Measurements from ENCODE around the gene SIDT2.

SIDT2 gene

DNA sequence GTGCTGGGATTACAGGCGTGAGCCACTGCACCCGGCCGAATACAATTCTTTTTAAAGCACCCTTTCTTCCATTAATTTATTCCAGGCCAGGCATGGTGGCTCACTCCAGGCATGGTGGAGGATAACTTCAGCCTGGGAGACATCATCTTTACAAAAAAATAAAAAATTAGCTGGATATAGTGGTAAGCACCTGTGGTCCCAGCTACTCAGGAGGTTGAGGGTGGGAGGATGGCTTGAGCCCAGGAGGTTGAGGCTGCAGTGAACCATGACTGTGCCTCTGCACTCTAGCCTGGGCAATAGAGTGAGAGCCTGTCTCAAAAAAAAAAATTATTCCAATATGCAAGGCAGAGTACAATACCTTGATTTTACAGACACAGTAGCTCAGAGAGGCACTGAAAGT, 32.1 kb downstream of the SIDT2 start:
- DNase-seq (ENCODE audit: low spot score), result no peak
- H3K27ac ChIP-seq, result no peak overlapping the region
- ChIA-PET CTCF (interaction anchor here (3.3 kb wide), 1 partner anchor 16 kb away, joined by 12 read pairs; no protein-coding TSS in a partner anchor), POLR2A (ENCODE audit: low non-redundant PET) (interaction anchor here (0.6 kb wide), 1 partner anchor 64 kb away, joined by 3 read pairs; no protein-coding TSS in a partner anchor)
- TF ChIP-seq, protein P1, sequence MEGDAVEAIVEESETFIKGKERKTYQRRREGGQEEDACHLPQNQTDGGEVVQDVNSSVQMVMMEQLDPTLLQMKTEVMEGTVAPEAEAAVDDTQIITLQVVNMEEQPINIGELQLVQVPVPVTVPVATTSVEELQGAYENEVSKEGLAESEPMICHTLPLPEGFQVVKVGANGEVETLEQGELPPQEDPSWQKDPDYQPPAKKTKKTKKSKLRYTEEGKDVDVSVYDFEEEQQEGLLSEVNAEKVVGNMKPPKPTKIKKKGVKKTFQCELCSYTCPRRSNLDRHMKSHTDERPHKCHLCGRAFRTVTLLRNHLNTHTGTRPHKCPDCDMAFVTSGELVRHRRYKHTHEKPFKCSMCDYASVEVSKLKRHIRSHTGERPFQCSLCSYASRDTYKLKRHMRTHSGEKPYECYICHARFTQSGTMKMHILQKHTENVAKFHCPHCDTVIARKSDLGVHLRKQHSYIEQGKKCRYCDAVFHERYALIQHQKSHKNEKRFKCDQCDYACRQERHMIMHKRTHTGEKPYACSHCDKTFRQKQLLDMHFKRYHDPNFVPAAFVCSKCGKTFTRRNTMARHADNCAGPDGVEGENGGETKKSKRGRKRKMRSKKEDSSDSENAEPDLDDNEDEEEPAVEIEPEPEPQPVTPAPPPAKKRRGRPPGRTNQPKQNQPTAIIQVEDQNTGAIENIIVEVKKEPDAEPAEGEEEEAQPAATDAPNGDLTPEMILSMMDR (conservative IDR thresholded peaks at IDR 0.05; ENCODE audit: low read depth), result no peak

DNA sequence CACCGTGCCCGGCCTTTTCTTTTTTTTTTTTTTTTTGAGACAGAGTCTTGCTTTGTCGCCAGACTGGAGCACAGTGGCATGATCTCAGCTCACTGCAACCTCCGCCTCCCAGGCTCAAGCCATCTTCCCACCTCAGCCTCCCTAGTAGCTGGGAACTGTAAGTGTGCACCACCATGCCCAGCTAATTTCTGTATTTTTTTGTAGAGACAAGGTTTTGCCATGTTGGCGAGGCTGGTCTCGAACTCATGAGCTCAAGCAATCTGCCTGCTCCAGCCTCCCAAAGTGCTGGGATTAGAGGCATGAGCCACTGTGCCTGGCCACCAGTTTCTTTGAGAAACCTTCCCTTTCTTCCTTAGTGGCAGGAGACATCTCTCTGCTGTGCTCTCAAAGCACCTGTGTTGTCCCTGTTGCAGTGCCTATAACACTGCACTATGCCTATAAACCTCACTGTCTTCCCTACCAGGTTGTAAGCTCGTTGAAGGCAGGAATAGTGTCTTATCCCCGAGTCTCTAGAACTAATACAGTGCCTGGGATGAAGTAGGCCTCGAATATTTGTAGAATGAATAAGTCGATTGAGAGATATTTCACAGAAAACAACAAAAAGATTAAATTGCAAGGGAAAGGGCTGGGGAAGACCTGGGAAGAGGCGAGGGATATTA, 34.3 kb downstream of the SIDT2 start:
- no peak overlapping the region for H3K27ac ChIP-seq
- CTCF ChIA-PET, result interaction anchor here (3.3 kb wide), 1 partner anchor 14 kb away, joined by 12 read pairs; no protein-coding TSS in a partner anchor
- POLR2A ChIA-PET (ENCODE audit: low non-redundant PET), result no interaction called here
- DNase-seq (ENCODE audit: low spot score), result no peak
- TF ChIP-seq, protein P1 (conservative IDR thresholded peaks at IDR 0.05; ENCODE audit: low read depth), result no peak

DNA sequence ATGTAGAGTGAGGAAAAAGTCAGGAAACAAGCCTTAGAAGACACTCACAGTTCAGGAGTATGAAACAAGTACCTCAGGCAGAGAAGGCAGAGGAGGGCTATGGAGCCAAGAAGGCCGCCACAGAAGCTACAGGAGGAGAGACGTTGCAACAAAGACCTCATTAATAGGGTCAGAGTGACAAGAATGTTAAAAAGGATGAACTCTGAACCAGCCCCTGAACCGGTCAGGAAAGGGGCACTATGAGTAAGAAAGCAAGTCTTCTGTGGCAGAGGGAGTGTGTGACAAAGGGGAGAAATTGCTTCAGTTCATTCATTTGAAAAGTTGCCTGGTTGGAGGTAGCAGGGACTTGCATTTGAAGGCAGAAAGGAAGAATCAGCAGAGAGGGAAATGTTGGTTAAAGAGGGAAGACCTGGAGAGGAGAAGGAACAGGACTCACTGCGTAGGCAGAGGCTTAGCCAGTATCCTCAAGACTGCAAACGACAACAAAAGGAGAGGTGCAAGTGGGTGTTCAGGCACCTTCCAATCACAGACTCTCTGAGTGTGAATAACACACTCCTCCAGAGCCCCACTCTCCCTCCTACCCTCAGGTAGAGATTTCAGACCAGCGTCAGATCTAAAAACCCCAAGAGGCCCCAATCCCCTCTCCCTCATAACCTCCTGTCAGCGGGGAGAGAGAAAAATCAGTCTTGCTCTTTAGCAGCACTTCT, 36.0 kb downstream of the SIDT2 start:
- TF ChIP-seq, protein P1 (conservative IDR thresholded peaks at IDR 0.05; ENCODE audit: low read depth), result no peak
- ChIA-PET CTCF (interaction anchor here (1.6 kb wide), 1 partner anchor 13 kb away, joined by 4 read pairs; no protein-coding TSS in a partner anchor), POLR2A (ENCODE audit: low non-redundant PET) (no interaction called here)
- H3K27ac ChIP-seq, result no peak overlapping the region
- no peak for DNase-seq (ENCODE audit: low spot score)

DNA sequence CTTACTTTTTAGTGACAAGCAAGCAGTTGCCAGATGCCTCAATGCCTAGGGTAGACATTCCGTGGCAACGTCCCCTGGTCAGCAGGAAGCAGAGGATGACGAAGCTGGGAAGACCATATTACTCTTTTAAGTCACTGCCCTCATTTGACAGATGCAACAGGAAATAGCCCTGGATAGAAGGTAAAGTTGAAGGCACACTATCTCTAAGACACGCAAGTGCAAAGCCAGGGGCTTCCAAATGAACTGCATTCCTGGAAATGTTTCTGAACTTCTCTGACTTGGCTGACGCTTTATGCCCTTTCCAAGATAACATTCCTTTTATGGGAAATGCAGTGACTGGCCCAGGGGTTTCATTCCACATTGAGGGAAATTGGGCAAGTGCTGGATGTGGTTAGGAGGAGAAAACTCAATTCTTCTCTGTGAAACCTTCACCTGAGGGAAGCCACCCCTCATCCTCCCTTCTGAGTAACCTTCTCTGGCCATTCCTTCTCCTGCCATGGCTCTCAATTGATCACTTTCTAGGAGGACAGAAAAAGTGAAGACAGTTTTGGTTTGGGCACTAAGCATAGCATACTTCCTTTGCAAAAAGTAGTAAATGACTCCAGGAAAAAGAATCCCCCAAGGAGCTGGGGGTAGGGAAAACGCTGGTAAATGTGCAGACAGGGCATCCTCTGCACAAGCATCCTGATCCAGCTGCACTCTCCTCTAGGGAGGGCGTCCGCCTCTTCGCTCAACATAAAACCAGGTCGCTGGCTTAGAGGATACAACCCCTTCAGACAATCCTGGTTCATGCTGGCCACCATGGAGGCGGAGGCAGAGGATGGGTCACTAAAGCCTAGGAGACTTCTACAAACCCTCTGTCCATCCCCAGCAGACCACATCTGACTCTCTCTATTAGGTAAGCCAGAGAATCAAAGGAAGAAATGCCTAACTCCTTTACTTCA, 38.9 kb downstream of the SIDT2 start:
- TF ChIP-seq, protein P1 (conservative IDR thresholded peaks at IDR 0.05; ENCODE audit: low read depth), result no peak
- H3K27ac ChIP-seq, result no peak overlapping the region
- ChIA-PET CTCF (no interaction called here), POLR2A (ENCODE audit: low non-redundant PET) (no interaction called here)
- DNase-seq (ENCODE audit: low spot score), result no peak

DNA sequence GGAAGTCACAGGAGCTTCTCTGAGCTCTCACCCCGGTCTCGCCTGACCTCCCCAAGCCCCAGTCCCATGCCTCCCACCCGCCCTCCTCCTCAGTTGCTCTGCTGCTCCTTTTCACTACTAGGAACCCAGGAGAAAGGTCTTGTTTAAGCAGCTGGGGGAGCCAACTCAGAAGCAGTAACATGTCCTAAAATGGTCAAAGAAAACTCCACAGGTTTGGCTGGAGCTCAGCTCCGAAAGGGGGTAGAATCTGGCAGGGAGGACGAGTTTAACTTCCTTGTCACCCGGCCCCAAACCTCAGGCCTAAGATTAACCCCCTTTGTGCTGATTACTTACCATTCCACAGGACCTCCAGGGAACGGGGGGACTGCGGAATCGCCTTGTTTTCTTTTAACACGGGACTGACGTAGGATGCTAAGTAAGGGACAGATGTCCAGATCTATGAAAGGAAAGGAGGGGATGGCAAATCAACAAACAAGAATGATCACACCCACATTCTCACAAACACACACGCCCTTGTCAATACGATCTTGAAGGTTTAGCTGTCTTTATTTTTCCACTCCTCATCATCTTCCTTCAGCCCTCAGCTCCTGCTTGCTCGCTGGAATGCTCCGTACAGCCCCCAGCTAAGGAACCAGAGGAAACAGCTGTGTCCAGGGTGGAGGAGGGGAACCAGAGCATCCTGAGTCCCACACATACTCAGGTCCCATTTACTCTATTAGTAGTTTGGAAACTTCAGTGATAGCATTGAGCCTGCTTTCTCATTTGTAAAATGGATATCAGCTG, 39.8 kb downstream of the SIDT2 start:
- ChIA-PET CTCF (interaction anchor here (0.6 to 0.9 kb wide), 2 partner anchors 64 to 113 kb away, joined by 3 read pairs; no protein-coding TSS in a partner anchor), POLR2A (ENCODE audit: low non-redundant PET) (interaction anchor here (0.6 kb wide), 1 partner anchor 295 kb away, joined by 8 read pairs; no protein-coding TSS in a partner anchor)
- TF ChIP-seq, protein P1 (conservative IDR thresholded peaks at IDR 0.05; ENCODE audit: low read depth), result no peak
- no peak for DNase-seq (ENCODE audit: low spot score)
- H3K27ac ChIP-seq, result no peak overlapping the region
